Activated naive CD8-positive, alpha-beta T cell treated with anti-CD3 and anti-CD28 coated beads, Interleukin-2, amount 10 ng/mL, durations not matched to agents 7 days and 5 days (primary cell): Measurements from ENCODE around the gene TOX2. TPM values are rescaled to one million over a fixed set of nuclear protein-coding genes. Genes with fewer than 3 reads are reported as not detected.

ENCODE experiments used
- ATAC-seq: fragments of 150-1000 bp; cut with Tn5 transposase; one replicate; pipeline ENCODE4 v1.10.0; 2021; ENCODE audit warnings: low read depth, moderate library complexity
- POLR2A ChIA-PET: fragments of 350-600 bp; sonication (Branson Sonifier 250); formaldehyde crosslinking; loops from one replicate; lab custom pipeline; 2021; ENCODE audit warnings: antibody characterized with exemption; lab: Charles Lee
- DNase-seq: peaks from one replicate; pipeline ENCODE4 v3.0.0; 2021
- H3K27ac Mint-ChIP-seq: one replicate; pipeline ENCODE4 v1.8.0; 2022; ENCODE audit warnings: mild to moderate bottlenecking, mixed read lengths
- H3K27me3 Mint-ChIP-seq: one replicate; pipeline ENCODE4 v1.8.0; 2022; ENCODE audit warnings: mild to moderate bottlenecking, moderate library complexity, mixed read lengths
- H3K36me3 Mint-ChIP-seq: one replicate; pipeline ENCODE4 v1.8.0; 2021; ENCODE audit warnings: mild to moderate bottlenecking, mixed read lengths
- H3K4me1 Mint-ChIP-seq: one replicate; pipeline ENCODE4 v1.8.0; 2021; ENCODE audit warnings: mixed read lengths
- H3K4me3 Mint-ChIP-seq: one replicate; pipeline ENCODE4 v1.8.0; 2022; ENCODE audit warnings: mild to moderate bottlenecking, moderate library complexity, mixed read lengths
- H3K9me3 Mint-ChIP-seq: one replicate; pipeline ENCODE4 v1.8.0; 2021; ENCODE audit warnings: mixed read lengths
- total RNA-seq, 2 experiments: library from RNA; stranded (reverse); gene quantifications; one replicate each; pipeline ENCODE4 v1.2.3, GENCODE V29; 2021

Gene TOX2
- total RNA-seq, 2 experiments from 2014 or later = 0.26 to 0.44 TPM

- POLR2A ChIA-PET = no interaction called here
- ATAC-seq (no peak), DNase-seq (peak; percentile 18)
- H3K27ac Mint-ChIP-seq = no peak overlapping the region
- H3K36me3 Mint-ChIP-seq = peaks cover 14% of the 10 kb centered on the region
- H3K9me3 Mint-ChIP-seq = peaks cover 14% of the 10 kb centered on the region
- H3K27me3 Mint-ChIP-seq = peaks cover 7% of the 10 kb centered on the region
- no peak overlapping the region for H3K4me3 Mint-ChIP-seq
- H3K4me1 Mint-ChIP-seq = peaks cover 30% of the 10 kb centered on the region
These were observed 150.1 kb downstream of the TOX2 start for GRCh38 chr20:44064501-44065400.

- POLR2A ChIA-PET = no interaction called here
- ATAC-seq (no peak), DNase-seq (peak; percentile 19)
- Mint-ChIP-seq H3K4me3 (no peak overlapping the region), H3K27me3 (peaks cover 7% of the 10 kb centered on the region), H3K27ac (no peak overlapping the region), H3K4me1 (peaks cover 37% of the 10 kb centered on the region), H3K36me3 (peaks cover 11% of the 10 kb centered on the region), H3K9me3 (peaks cover 14% of the 10 kb centered on the region)
These were observed 151.0 kb downstream of the TOX2 start for GRCh38 chr20:44065401-44066340.

GRCh38 chr20:44066645-44067606 lies 152.3 kb downstream of the TOX2 start:
- DNase-seq (peak; percentile 33), ATAC-seq (no peak)
- Mint-ChIP-seq H3K27me3 (peaks cover 8% of the 10 kb centered on the region), H3K4me1 (peaks cover 44% of the 10 kb centered on the region), H3K36me3 (peaks cover 1% of the 10 kb centered on the region), H3K9me3 (peaks cover 8% of the 10 kb centered on the region), H3K27ac (peak overlapping the region; percentile 52), H3K4me3 (no peak overlapping the region)
- POLR2A ChIA-PET = no interaction called here

DNA sequence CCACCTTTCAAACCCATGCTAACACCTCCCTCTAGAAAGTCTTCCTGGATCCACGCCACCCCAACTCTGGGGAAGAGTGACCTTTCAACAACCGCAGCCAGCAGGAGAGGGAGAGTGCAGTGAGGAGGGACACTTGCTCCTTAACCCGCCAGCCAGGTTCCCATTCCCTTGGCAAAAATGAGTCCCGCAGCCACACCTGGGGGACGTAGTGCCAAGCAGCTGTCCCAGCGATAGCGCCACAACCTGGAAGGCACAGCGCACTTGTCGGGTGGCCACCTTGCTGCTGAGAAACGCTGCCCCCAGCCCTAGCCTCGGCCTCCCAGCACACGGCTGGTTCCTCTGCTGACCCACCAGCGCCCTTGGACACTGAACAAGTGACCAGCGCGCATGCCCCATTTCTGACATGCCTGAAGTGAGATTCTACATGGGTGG lies 153.0 kb downstream of the TOX2 start:
- POLR2A ChIA-PET = no interaction called here
- DNase-seq (peak; percentile 31), ATAC-seq (no peak)
- H3K27me3 Mint-ChIP-seq = peaks cover 8% of the 10 kb centered on the region
- H3K4me1 Mint-ChIP-seq = peaks cover 48% of the 10 kb centered on the region
- H3K4me3 Mint-ChIP-seq = peak overlapping the region; percentile 86
- peak overlapping the region; percentile 52 for H3K27ac Mint-ChIP-seq
- peaks cover 3% of the 10 kb centered on the region for H3K9me3 Mint-ChIP-seq
- no peaks in the 10 kb centered on the region for H3K36me3 Mint-ChIP-seq

DNA sequence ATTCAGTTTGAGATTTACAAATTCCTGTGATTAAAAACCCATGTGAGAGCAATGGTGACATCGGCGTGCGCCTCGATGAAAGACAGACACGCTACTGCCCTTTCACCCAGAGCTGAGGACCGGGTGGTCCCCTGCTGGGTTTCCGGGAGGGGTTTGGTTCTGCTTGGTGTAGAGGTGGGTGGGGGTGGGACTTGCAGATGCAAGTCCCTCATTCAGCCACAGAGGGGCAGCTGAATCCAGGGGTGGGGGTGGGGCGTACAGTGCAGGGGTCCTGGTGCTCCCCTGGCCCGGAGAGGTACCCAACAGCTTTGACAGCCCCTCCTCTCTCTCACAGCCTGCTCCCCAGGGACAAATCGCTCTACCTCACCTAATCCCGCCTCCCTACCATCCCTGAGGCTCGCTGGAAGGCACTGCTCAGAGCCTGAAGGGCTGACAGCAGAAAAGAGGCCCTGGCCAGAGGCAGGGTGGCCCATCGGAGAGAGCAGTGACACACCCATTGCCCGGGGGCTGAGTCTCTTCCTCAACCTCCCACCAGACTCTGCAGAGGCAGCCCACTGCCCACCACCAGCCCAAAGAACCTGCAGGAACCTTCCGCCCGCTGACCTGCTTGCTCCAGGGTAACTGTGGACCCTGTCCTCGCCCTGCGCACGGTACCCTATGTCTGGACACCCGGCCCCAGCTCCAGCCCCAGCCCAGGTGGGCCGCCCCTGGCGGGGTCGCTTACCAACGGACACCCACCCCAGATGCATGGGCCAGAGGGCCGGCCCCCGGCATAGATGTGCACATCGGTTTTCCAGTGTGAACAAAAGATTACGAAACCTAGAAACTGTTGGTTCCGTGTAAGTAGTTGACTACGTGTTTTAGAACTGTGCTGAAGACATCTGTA lies 153.9 kb downstream of the TOX2 start:
- Mint-ChIP-seq H3K27ac (peak overlapping the region; percentile 99), H3K4me3 (peak overlapping the region; percentile 86), H3K9me3 (peaks cover 1% of the 10 kb centered on the region), H3K36me3 (no peaks in the 10 kb centered on the region), H3K4me1 (peaks cover 54% of the 10 kb centered on the region), H3K27me3 (peaks cover 4% of the 10 kb centered on the region)
- ATAC-seq (peak; percentile 23), DNase-seq (peak; percentile 56)
- POLR2A ChIA-PET = interaction anchor here (0.8 to 1.9 kb wide), 5 partner anchors 38 to 611 kb away, joined by 3 to 8 read pairs (median 4); no protein-coding TSS in a partner anchor

DNA sequence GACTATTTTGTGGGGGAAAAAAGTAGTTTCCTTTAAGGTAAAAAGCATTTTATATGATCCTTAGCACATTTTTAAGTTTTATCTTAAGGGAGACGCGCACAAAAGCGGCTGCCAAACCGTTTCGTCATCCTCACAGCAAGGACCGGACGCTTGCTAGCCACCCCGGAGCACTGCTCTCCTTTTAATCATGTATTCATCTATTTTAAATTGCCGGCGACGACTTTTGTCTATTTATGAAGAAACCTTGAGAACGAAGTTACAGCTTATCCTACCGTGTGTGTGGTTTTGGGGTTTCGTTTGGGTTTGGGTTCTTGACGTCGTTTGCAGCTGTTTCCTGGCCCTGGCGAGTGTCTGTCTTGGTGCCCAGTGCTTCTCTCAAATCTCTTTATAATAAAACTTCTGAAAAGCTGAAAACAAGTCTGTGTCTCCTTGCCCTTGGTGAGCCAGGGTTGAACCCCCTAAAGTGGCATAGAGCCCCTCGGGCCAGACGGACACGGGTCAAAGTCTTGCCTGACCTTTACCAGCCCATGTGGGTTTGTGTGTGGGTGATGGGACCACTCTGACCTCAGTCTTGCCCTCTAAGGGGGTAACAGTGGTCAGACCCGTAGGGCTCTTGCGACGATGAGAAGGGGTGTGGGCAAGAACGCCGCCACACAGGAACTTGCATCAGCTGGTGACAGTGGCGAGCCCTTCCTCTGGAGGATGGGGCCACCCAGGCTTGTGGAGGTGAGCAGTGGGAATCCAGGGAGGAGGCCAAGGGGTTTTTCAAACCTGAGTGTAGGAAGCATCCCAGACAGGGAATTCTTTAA lies 154.8 kb downstream of the TOX2 start:
- H3K27me3 Mint-ChIP-seq = peaks cover 4% of the 10 kb centered on the region
- H3K36me3 Mint-ChIP-seq = no peaks in the 10 kb centered on the region
- DNase-seq (peak; percentile 79), ATAC-seq (peak; percentile 61)
- H3K27ac Mint-ChIP-seq = peak overlapping the region; percentile 99
- peak overlapping the region; percentile 86 for H3K4me3 Mint-ChIP-seq
- POLR2A ChIA-PET = interaction anchor here (0.5 to 1.9 kb wide), 8 partner anchors 39 to 612 kb away, joined by 3 to 8 read pairs (median 3); no protein-coding TSS in a partner anchor
- H3K4me1 Mint-ChIP-seq = peaks cover 58% of the 10 kb centered on the region
- H3K9me3 Mint-ChIP-seq = peaks cover 1% of the 10 kb centered on the region

- Mint-ChIP-seq H3K4me3 (peak overlapping the region; percentile 86), H3K36me3 (no peaks in the 10 kb centered on the region), H3K27me3 (peaks cover 6% of the 10 kb centered on the region), H3K9me3 (no peaks in the 10 kb centered on the region), H3K27ac (peak overlapping the region; percentile 99), H3K4me1 (peaks cover 65% of the 10 kb centered on the region)
- POLR2A ChIA-PET = interaction anchor here (0.5 to 1.9 kb wide), 5 partner anchors 40 to 319 kb away, joined by 3 to 8 read pairs (median 3); no protein-coding TSS in a partner anchor
- DNase-seq (peak; percentile 64), ATAC-seq (peak; percentile 44)
These were observed 155.7 kb downstream of the TOX2 start for GRCh38 chr20:44070139-44070900.

GRCh38 chr20:44071057-44071456 lies 156.4 kb downstream of the TOX2 start:
- ATAC-seq (no peak), DNase-seq (peak; percentile 28)
- Mint-ChIP-seq H3K27me3 (peaks cover 6% of the 10 kb centered on the region), H3K27ac (peak overlapping the region; percentile 99), H3K36me3 (no peaks in the 10 kb centered on the region), H3K9me3 (no peaks in the 10 kb centered on the region), H3K4me1 (peaks cover 64% of the 10 kb centered on the region), H3K4me3 (no peak overlapping the region)
- POLR2A ChIA-PET = interaction anchor here (0.9 kb wide), 1 partner anchor 41 kb away, joined by 3 read pairs; no protein-coding TSS in a partner anchor

DNA sequence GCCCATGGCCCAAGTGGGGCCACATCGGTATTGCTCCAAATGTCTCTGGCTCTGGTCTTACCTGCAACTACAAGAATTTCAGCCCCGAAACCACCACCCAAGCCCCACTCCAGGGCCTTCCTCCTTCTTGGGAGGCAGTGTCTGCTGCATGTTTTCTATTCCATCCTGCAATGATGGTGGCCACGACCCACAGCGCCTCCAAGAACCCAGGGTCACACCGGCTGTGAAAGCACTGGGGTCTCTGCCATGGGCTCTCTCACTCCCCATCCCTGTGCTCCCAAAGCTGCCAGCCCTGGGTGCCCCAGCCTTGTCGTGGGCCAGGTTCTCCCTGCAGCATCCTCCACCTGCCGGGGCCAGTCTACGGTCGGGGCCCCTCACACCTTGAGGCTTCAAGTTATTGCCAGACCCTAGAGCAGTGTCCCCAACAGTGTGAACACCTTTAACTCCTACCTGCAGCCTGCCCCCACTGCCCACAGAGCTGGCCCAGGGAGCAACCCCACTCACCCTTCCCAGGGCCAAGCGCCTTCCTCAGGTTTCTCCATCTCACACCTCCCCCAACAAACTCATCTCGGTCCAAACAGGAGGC lies 157.0 kb downstream of the TOX2 start:
- POLR2A ChIA-PET = no interaction called here
- peak; percentile 28 for DNase-seq
- no peaks in the 10 kb centered on the region for H3K9me3 Mint-ChIP-seq
- H3K4me3 Mint-ChIP-seq = no peak overlapping the region
- H3K27ac Mint-ChIP-seq = peak overlapping the region; percentile 62
- ATAC-seq = no peak
- peaks cover 6% of the 10 kb centered on the region for H3K27me3 Mint-ChIP-seq
- H3K4me1 Mint-ChIP-seq = peaks cover 61% of the 10 kb centered on the region
- no peaks in the 10 kb centered on the region for H3K36me3 Mint-ChIP-seq

GRCh38 chr20:44072384-44072783 lies 157.7 kb downstream of the TOX2 start:
- no peak overlapping the region for H3K4me3 Mint-ChIP-seq
- H3K36me3 Mint-ChIP-seq = no peaks in the 10 kb centered on the region
- no peaks in the 10 kb centered on the region for H3K9me3 Mint-ChIP-seq
- peaks cover 59% of the 10 kb centered on the region for H3K4me1 Mint-ChIP-seq
- POLR2A ChIA-PET = no interaction called here
- H3K27me3 Mint-ChIP-seq = peaks cover 6% of the 10 kb centered on the region
- H3K27ac Mint-ChIP-seq = no peak overlapping the region
- no peak for DNase-seq
- ATAC-seq = no peak
